GM23338 (cell line): ENCODE data around the gene DEK. TPM values are rescaled to one million over a fixed set of nuclear protein-coding genes. Genes with fewer than 3 reads are reported as not detected.
"Not testable (repeated sequence)": the region's sequence is repeated elsewhere in the genome, so short reads cannot be mapped to it uniquely, and the experiment has no call there.

Experiments
- ATAC-seq: fragments of 200-7000 bp; cut with Tn5 transposase; 3 replicates; pipeline ENCODE4 v1.9.1; 2020
- DNase-seq: peaks from one replicate; pipeline ENCODE4 v3.0.0-alpha.2; 2015; ENCODE audit warnings: low spot score
- H2AFZ ChIP-seq: fragments of 200-600 bp; sonication (generic); 2 replicates; pipeline ENCODE4 v1.8.0; 2016; ENCODE audit warnings: antibody characterized with exemption, mild to moderate bottlenecking, moderate library complexity
- H3F3A ChIP-seq: fragments of 200-600 bp; sonication (generic); replicated peaks from 2 replicates; pipeline ENCODE4 v1.8.0; 2017; ENCODE audit warnings: antibody characterized with exemption, mixed run types, low read depth
- H3K27ac ChIP-seq: fragments of 200-600 bp; sonication (generic); 2 replicates; pipeline ENCODE4 v1.6.1; 2016; ENCODE audit warnings: low read depth
- H3K27me3 ChIP-seq: fragments of 200-600 bp; sonication (generic); 2 replicates; pipeline ENCODE4 v1.8.0; 2016; ENCODE audit warnings: mild to moderate bottlenecking, mixed run types, moderate library complexity; ENCODE audit not compliant: insufficient read depth
- H3K36me3 ChIP-seq: fragments of 200-600 bp; sonication (generic); 2 replicates; pipeline ENCODE4 v1.8.0; 2016; ENCODE audit warnings: mild to moderate bottlenecking; ENCODE audit not compliant: insufficient read depth
- H3K4me1 ChIP-seq: fragments of 200-600 bp; sonication (generic); 2 replicates; pipeline ENCODE4 v1.8.0; 2016; ENCODE audit warnings: mild to moderate bottlenecking, moderate library complexity; ENCODE audit not compliant: insufficient read depth
- H3K4me2 ChIP-seq: fragments of 200-600 bp; sonication (generic); 2 replicates; pipeline ENCODE4 v1.7.1; 2017; ENCODE audit warnings: mixed run types
- H3K4me3 ChIP-seq: fragments of 200-600 bp; sonication (generic); 2 replicates; pipeline ENCODE4 v1.6.1; 2016; ENCODE audit warnings: mixed run types
- H3K79me2 ChIP-seq: fragments of 200-600 bp; sonication (generic); replicated peaks from 2 replicates; pipeline ENCODE4 v1.8.0; 2017; ENCODE audit warnings: mild to moderate bottlenecking; ENCODE audit not compliant: insufficient read depth
- H3K9me2 ChIP-seq: fragments of 200-600 bp; sonication (generic); 2 replicates; pipeline ENCODE4 v1.8.0; 2017; ENCODE audit not compliant: insufficient read depth
- H4K20me1 ChIP-seq: fragments of 200-600 bp; sonication (generic); replicated peaks from 2 replicates; pipeline ENCODE4 v1.8.0; 2017; ENCODE audit warnings: mild to moderate bottlenecking; ENCODE audit not compliant: insufficient read depth
- H3K27ac Mint-ChIP-seq: 2 replicates; pipeline ENCODE4 v1.8.0; 2020; ENCODE audit warnings: inconsistent platforms, mild to moderate bottlenecking, moderate library complexity, mixed read lengths
- H3K27me3 Mint-ChIP-seq: 3 replicates; pipeline ENCODE4 v1.8.0; 2022; ENCODE audit warnings: low read depth, mild to moderate bottlenecking, moderate library complexity, mixed read lengths, inconsistent platforms; ENCODE audit not compliant: insufficient read depth, poor library complexity
- H3K36me3 Mint-ChIP-seq: 3 replicates; pipeline ENCODE4 v1.8.0; 2021; ENCODE audit warnings: low read depth, mild to moderate bottlenecking, inconsistent platforms, moderate library complexity, mixed read lengths
- H3K4me1 Mint-ChIP-seq: 3 replicates; pipeline ENCODE4 v1.8.0; 2020; ENCODE audit warnings: mild to moderate bottlenecking, inconsistent platforms, mixed read lengths
- H3K4me3 Mint-ChIP-seq: 3 replicates; pipeline ENCODE4 v1.8.0; 2021; ENCODE audit warnings: moderate library complexity, mild to moderate bottlenecking, inconsistent platforms, mixed read lengths
- H3K9me3 Mint-ChIP-seq: 3 replicates; pipeline ENCODE4 v1.8.0; 2020; ENCODE audit warnings: moderate library complexity, mild to moderate bottlenecking, inconsistent platforms, mixed read lengths
- EZH2phosphoT487 ChIP-seq: fragments of 200-600 bp; sonication (generic); IDR thresholded peaks from one replicate; pipeline ENCODE4 v1.8.1; 2018; ENCODE audit warnings: antibody characterized with exemption; ENCODE audit not compliant: unreplicated experiment
- JUNB ChIP-seq: IDR thresholded peaks from one replicate; pipeline ENCODE4 v1.6.1; 2016; ENCODE audit warnings: antibody characterized with exemption; ENCODE audit not compliant: unreplicated experiment
- POLR2AphosphoS5 ChIP-seq: IDR thresholded peaks from 2 replicates; pipeline ENCODE4 v1.6.1; 2016; ENCODE audit warnings: antibody characterized with exemption, low read depth
- STAT1 ChIP-seq: IDR thresholded peaks from one replicate; pipeline ENCODE4 v1.6.1; 2016; ENCODE audit warnings: antibody characterized with exemption; ENCODE audit not compliant: unreplicated experiment
- polyA plus RNA-seq: library from polyadenylated mRNA; unstranded; fragments of >200 nt; fragmentation: Nextera tagmentation; extraction: Ambion mirVana; gene quantifications from 2 replicates; pipeline ENCODE4 v1.2.1, GENCODE V29; 2016
- total RNA-seq: library from RNA; depleted of rRNA; stranded (reverse); fragments of >200 nt; shearing (Covaris generic); gene quantifications from 2 replicates; pipeline ENCODE4 v1.2.3, GENCODE V29; 2014
- TF ChIP-seq, protein P1 (sequence below), 2 experiments: fragments of 200-600 bp in 1 of 2; sonication (generic) in 1 of 2; conservative IDR thresholded peaks; 2 replicates each; pipeline versions ENCODE4 v1.5.1 to v1.6.1; 2016 to 2017; ENCODE audit warnings: antibody characterized with exemption in 2 of 2, low read depth in 2 of 2, mild to moderate bottlenecking in 2 of 2, moderate library complexity in 1 of 2

The DEK gene
- total and polyA plus RNA-seq, 2 experiments from 2014 or later, result 218 to 582 TPM

DNA sequence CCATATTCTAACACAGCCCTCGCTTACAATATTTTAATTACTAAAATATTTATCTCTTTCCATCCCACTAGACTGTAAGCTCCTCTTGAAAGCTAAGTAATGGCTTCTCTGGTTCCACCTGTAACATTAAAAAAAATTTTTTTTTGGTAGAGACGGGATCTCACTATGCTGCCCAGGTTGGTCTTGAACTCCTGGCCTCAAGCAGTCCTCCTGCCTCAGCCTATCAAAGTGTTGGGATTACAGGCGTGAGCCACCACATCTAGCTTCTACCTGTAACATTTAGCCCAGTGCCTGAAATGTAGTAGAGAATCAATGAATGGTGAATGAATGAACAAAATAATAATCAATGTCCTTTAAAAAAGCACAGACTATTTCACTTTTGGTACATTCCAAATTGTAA, 28.8 kb downstream of the DEK start (continued):
- TF ChIP-seq EZH2phosphoT487, result no peak
- no peak for TF ChIP-seq STAT1
- TF ChIP-seq JUNB, result no peak
- TF ChIP-seq, protein P1, sequence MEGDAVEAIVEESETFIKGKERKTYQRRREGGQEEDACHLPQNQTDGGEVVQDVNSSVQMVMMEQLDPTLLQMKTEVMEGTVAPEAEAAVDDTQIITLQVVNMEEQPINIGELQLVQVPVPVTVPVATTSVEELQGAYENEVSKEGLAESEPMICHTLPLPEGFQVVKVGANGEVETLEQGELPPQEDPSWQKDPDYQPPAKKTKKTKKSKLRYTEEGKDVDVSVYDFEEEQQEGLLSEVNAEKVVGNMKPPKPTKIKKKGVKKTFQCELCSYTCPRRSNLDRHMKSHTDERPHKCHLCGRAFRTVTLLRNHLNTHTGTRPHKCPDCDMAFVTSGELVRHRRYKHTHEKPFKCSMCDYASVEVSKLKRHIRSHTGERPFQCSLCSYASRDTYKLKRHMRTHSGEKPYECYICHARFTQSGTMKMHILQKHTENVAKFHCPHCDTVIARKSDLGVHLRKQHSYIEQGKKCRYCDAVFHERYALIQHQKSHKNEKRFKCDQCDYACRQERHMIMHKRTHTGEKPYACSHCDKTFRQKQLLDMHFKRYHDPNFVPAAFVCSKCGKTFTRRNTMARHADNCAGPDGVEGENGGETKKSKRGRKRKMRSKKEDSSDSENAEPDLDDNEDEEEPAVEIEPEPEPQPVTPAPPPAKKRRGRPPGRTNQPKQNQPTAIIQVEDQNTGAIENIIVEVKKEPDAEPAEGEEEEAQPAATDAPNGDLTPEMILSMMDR (conservative IDR thresholded peaks at IDR 0.05; ENCODE audit: low read depth in 2 of 2), result no peak
- TF ChIP-seq POLR2AphosphoS5, result no peak

DNA sequence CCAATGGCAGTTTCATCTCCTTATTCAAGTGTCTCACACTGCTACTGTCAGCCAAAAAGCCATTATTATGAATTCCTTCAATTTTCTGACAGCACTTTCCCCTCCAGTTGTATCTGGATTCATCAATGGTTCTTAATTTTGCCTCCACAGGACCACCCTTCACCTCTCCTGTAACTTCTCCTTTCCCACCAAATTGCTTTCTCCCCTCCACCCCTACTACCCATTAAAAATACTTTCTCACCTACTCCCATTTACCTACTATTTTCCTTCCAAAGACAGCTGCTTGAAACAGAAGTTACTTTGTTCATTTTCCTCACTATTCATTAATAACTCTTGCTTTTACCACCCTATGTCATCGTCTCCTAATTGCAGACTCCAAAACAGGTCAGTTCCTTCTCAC, 29.8 kb downstream of the DEK start:
- Mint-ChIP-seq H3K9me3 (peaks cover 59% of the 10 kb centered on the region), H3K27ac (no peak overlapping the region), H3K36me3 (peaks cover 99% of the 10 kb centered on the region), H3K27me3 (peaks cover 18% of the 10 kb centered on the region), H3K4me3 (no peak overlapping the region), H3K4me1 (no peaks in the 10 kb centered on the region)
- Histone ChIP-seq H3K79me2 (peaks cover 99% of the 10 kb centered on the region), H3K27ac (no peak overlapping the region), H3F3A (no peaks in the 10 kb centered on the region), H3K36me3 (peaks cover 82% of the 10 kb centered on the region), H3K4me1 (no peaks in the 10 kb centered on the region), H4K20me1 (peaks cover 3% of the 10 kb centered on the region; the same call in 1 of the 2 replicates), H3K9me2 (no peaks in the 10 kb centered on the region), H3K4me2 (no peak overlapping the region), H3K27me3 (no peaks in the 10 kb centered on the region), H3K4me3 (no peak overlapping the region), H2AFZ (no peak overlapping the region)
- TF ChIP-seq EZH2phosphoT487, result no peak
- DNase-seq (no peak), ATAC-seq (no peak)

DNA sequence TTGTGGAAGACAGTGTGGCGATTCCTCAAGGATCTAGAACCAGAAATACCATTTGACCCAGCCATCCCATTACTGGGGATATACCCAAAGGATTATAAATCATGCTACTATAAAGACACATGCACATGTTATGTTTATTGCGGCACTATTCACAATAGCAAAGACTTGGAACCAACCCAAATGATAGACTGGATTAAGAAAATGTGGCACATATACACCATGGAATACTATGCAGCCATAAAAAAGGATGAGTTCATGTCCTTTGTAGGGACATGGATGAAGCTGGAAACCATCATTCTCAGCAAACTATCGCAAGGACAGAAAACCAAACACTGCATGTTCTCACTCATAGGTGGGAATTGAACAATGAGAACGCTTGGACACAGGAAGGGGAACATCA, 30.6 kb downstream of the DEK start:
- H3K4me3 Mint-ChIP-seq, H3K4me3 ChIP-seq, H3K27me3 ChIP-seq, H4K20me1 ChIP-seq, H3F3A ChIP-seq, ATAC-seq, DNase-seq, H3K27ac ChIP-seq, H3K4me1 Mint-ChIP-seq, H2AFZ ChIP-seq, H3K9me2 ChIP-seq, H3K4me1 ChIP-seq, H3K27ac Mint-ChIP-seq, H3K4me2 ChIP-seq: not testable (repeated sequence)
- peaks cover 100% of the 10 kb centered on the region for H3K79me2 ChIP-seq
- H3K36me3 ChIP-seq, result peaks cover 89% of the 10 kb centered on the region
- Mint-ChIP-seq H3K9me3 (peaks cover 67% of the 10 kb centered on the region), H3K27me3 (peaks cover 19% of the 10 kb centered on the region), H3K36me3 (peaks cover 100% of the 10 kb centered on the region)

DNA sequence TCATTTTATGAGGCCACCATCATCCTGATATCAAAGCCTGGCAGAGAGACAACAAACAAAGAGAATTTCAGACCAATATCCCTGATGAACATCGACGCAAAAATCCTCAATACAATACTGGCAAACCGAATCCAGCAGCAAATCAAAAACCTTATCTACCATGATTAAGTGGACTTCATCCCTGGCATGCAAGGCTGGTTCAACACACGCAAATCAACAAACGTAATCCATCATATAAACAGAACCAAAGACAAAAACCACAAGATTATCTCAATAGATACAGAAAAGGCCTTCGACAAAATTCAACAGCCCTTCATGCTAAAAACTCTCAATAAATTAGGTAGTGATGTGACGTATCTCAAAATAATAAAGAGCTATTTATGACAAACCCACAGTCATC, 32.5 kb downstream of the DEK start:
- H3F3A ChIP-seq, H3K4me2 ChIP-seq, H3K4me1 ChIP-seq, H3K27ac ChIP-seq, DNase-seq, H3K27ac Mint-ChIP-seq, H3K9me2 ChIP-seq, ATAC-seq, H2AFZ ChIP-seq, H3K27me3 ChIP-seq, H3K4me3 ChIP-seq, H3K4me1 Mint-ChIP-seq, H4K20me1 ChIP-seq, H3K4me3 Mint-ChIP-seq: not testable (repeated sequence)
- Mint-ChIP-seq H3K36me3 (peaks cover 100% of the 10 kb centered on the region), H3K27me3 (peaks cover 31% of the 10 kb centered on the region), H3K9me3 (peaks cover 86% of the 10 kb centered on the region)
- Histone ChIP-seq H3K36me3 (peaks cover 88% of the 10 kb centered on the region), H3K79me2 (peaks cover 93% of the 10 kb centered on the region)

DNA sequence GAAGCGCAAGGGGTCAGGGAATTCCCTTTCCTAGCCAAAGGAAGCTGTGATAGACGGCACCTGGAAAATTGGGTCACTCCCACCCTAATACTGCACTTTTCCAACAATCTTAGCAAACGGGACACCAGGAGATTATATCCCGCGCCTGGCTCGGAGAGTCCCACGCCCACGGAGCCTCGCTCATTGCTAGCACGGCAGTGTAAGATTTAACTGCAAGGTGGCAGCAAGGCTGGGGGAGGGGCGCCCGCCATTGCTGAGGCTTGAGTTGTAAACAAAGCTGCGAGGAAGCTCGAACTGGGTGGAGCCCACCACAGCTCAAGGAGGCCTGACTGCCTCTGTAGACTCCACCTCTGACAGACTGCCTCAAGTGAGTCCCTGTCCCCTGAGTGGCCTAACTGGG, 35.7 kb downstream of the DEK start:
- peaks cover 24% of the 10 kb centered on the region for H3K27me3 Mint-ChIP-seq
- not testable (repeated sequence) for H3K4me2 ChIP-seq, H3K4me3 ChIP-seq, DNase-seq, H4K20me1 ChIP-seq, H3K4me1 Mint-ChIP-seq, H3K27ac Mint-ChIP-seq, H3K27me3 ChIP-seq, H3K9me2 ChIP-seq, H3K4me1 ChIP-seq, H3K4me3 Mint-ChIP-seq, H3F3A ChIP-seq, H3K27ac ChIP-seq, H2AFZ ChIP-seq, ATAC-seq
- H3K36me3 Mint-ChIP-seq, result peaks cover 92% of the 10 kb centered on the region
- H3K9me3 Mint-ChIP-seq, result peaks cover 67% of the 10 kb centered on the region
- Histone ChIP-seq H3K36me3 (peaks cover 82% of the 10 kb centered on the region), H3K79me2 (peaks cover 60% of the 10 kb centered on the region)

DNA sequence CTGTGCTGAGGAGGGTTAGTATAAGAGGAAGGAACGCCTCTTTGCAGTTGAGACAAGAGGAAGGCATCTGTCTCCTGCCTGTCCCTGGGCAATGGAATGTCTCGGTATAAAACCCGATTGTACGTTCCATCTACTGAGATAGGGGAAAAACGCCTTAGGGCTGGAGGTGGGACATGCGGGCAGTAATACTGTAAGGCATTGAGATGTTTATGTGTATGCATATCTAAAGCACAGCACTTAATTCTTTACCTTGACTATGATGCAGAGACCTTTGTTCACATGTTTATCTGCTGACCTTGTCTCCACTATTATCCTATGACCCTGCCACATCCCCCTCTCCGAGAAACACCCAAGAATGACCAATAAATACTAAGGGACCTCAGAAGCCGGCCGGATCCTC, 37.2 kb downstream of the DEK start:
- Mint-ChIP-seq H3K9me3 (peaks cover 55% of the 10 kb centered on the region), H3K27me3 (peaks cover 24% of the 10 kb centered on the region), H3K36me3 (peaks cover 81% of the 10 kb centered on the region), H3K27ac (peak overlapping the region; percentile 87; the same call in 1 of the 2 replicates)
- not testable (repeated sequence) for H4K20me1 ChIP-seq, H3K4me3 Mint-ChIP-seq, H3K4me3 ChIP-seq, H3K27ac ChIP-seq, H3K27me3 ChIP-seq, H2AFZ ChIP-seq, H3K4me2 ChIP-seq, H3F3A ChIP-seq, DNase-seq, H3K4me1 ChIP-seq, H3K9me2 ChIP-seq, H3K4me1 Mint-ChIP-seq, ATAC-seq
- Histone ChIP-seq H3K79me2 (peaks cover 46% of the 10 kb centered on the region), H3K36me3 (peaks cover 70% of the 10 kb centered on the region)
